WTC11 (cell line): ENCODE measurements around the gene C7. TPM values are rescaled to one million over a fixed set of nuclear protein-coding genes. Genes with fewer than 3 reads are reported as not detected.

ENCODE experiments used
- ATAC-seq: fragments of 200-7000 bp; cut with Tn5 transposase; 2 replicates; pipeline ENCODE4 v1.10.0; 2021; ENCODE audit warnings: mild to moderate bottlenecking, moderate library complexity
- CTCF ChIA-PET: fragments of 300-600 bp; sonication (Branson Sonifier 250); formaldehyde crosslinking; loops from one replicate; lab custom pipeline; 2021; ENCODE audit warnings: antibody characterized with exemption; lab: Charles Lee
- POLR2A ChIA-PET: fragments of 350-600 bp; sonication (Branson Sonifier 250); formaldehyde crosslinking; loops from one replicate; lab custom pipeline; 2021; ENCODE audit warnings: antibody characterized with exemption; lab: Charles Lee
- DNase-seq: peaks from one replicate; pipeline ENCODE4 v3.0.0; 2021; ENCODE audit warnings: low spot score
- H3K27ac Mint-ChIP-seq: 2 replicates; pipeline ENCODE4 v1.8.0; 2021; ENCODE audit warnings: mixed read lengths
- H3K27me3 Mint-ChIP-seq: 2 replicates; pipeline ENCODE4 v1.8.0; 2021; ENCODE audit warnings: low read depth, mild to moderate bottlenecking, moderate library complexity, mixed read lengths
- H3K36me3 Mint-ChIP-seq: 2 replicates; pipeline ENCODE4 v1.8.0; 2021; ENCODE audit warnings: mixed read lengths
- H3K4me1 Mint-ChIP-seq: 2 replicates; pipeline ENCODE4 v1.8.0; 2022; ENCODE audit warnings: mixed read lengths
- H3K4me3 Mint-ChIP-seq: 2 replicates; pipeline ENCODE4 v1.8.0; 2021; ENCODE audit warnings: mild to moderate bottlenecking, moderate library complexity, mixed read lengths
- H3K9me3 Mint-ChIP-seq: 2 replicates; pipeline ENCODE4 v1.8.0; 2021; ENCODE audit warnings: mixed read lengths
- CBFB ChIP-seq: sonication (generic); formaldehyde crosslinking; IDR thresholded peaks from 2 replicates; pipeline ENCODE4 v1.8.1; 2022; ENCODE audit warnings: mild to moderate bottlenecking, low read depth, missing genetic modification reagents
- FOXJ3 ChIP-seq: sonication (generic); formaldehyde crosslinking; IDR thresholded peaks from 2 replicates; pipeline ENCODE4 v1.9.0; 2021; ENCODE audit warnings: missing genetic modification reagents, mild to moderate bottlenecking, borderline replicate concordance
- FOXK1 ChIP-seq: sonication (generic); formaldehyde crosslinking; IDR thresholded peaks from 2 replicates; pipeline ENCODE4 v1.8.0; 2022; ENCODE audit warnings: mild to moderate bottlenecking, moderate library complexity, missing genetic modification reagents
- GRHL2 ChIP-seq: fragments of 250-450 bp; sonication (Bioruptor Pico); IDR thresholded peaks from 2 replicates; pipeline ENCODE4 v1.8.0; 2022; ENCODE audit warnings: mild to moderate bottlenecking, moderate library complexity; ENCODE audit not compliant: insufficient replicate concordance, severe bottlenecking
- MXD4 ChIP-seq: fragments of 250-450 bp; sonication (Bioruptor Pico); IDR thresholded peaks from 2 replicates; pipeline ENCODE4 v1.8.0; 2021; ENCODE audit warnings: mild to moderate bottlenecking, moderate library complexity, borderline replicate concordance
- NFATC4 ChIP-seq: fragments of 250-450 bp; sonication (Bioruptor Pico); IDR thresholded peaks from 2 replicates; pipeline ENCODE4 v1.9.0; 2021; ENCODE audit warnings: mild to moderate bottlenecking
- NR1H2 ChIP-seq: sonication (generic); formaldehyde crosslinking; IDR thresholded peaks from 2 replicates; pipeline ENCODE4 v1.9.0; 2021; ENCODE audit warnings: mild to moderate bottlenecking, moderate library complexity, missing genetic modification reagents
- PRDM15 ChIP-seq: sonication (generic); formaldehyde crosslinking; IDR thresholded peaks from 2 replicates; pipeline ENCODE4 v1.8.0; 2022; ENCODE audit warnings: missing genetic modification reagents
- RELA ChIP-seq: sonication (generic); formaldehyde crosslinking; IDR thresholded peaks from 2 replicates; pipeline ENCODE4 v1.8.1; 2022; ENCODE audit warnings: missing genetic modification reagents, mild to moderate bottlenecking, borderline replicate concordance
- SP1 ChIP-seq: sonication (generic); formaldehyde crosslinking; conservative IDR thresholded peaks from 2 replicates; pipeline ENCODE4 v1.8.1; 2022; ENCODE audit warnings: missing genetic modification reagents
- TCF7 ChIP-seq: sonication (generic); formaldehyde crosslinking; IDR thresholded peaks from 2 replicates; pipeline ENCODE4 v1.8.0; 2022; ENCODE audit warnings: mild to moderate bottlenecking, low read depth, missing genetic modification reagents, moderate library complexity
- TP53 ChIP-seq: sonication (generic); formaldehyde crosslinking; IDR thresholded peaks from 2 replicates; pipeline ENCODE4 v1.8.1; 2023; ENCODE audit warnings: mild to moderate bottlenecking, missing genetic modification reagents
- ZBTB21 ChIP-seq: sonication (generic); formaldehyde crosslinking; IDR thresholded peaks from 2 replicates; pipeline ENCODE4 v1.8.1; 2023; ENCODE audit warnings: mild to moderate bottlenecking, missing genetic modification reagents, borderline replicate concordance
- ZNF396 ChIP-seq: fragments of 250-450 bp; sonication (Bioruptor Pico); IDR thresholded peaks from 2 replicates; pipeline ENCODE4 v1.8.0; 2021; ENCODE audit warnings: mild to moderate bottlenecking, moderate library complexity, borderline replicate concordance
- ZNF512 ChIP-seq: sonication (generic); formaldehyde crosslinking; IDR thresholded peaks from 2 replicates; pipeline ENCODE4 v1.8.1; 2022; ENCODE audit warnings: missing genetic modification reagents, borderline replicate concordance
- ZNF532 ChIP-seq: fragments of 250-450 bp; sonication (Bioruptor Pico); IDR thresholded peaks from 2 replicates; pipeline ENCODE4 v1.9.0; 2021; ENCODE audit warnings: mild to moderate bottlenecking, borderline replicate concordance
- total RNA-seq: library from RNA; stranded (reverse); gene quantifications from 3 replicates; pipeline ENCODE4 v1.2.3, GENCODE V29; 2021
- TF ChIP-seq, protein P1 (sequence below): sonication (generic); formaldehyde crosslinking; IDR thresholded peaks from 2 replicates; pipeline ENCODE4 v1.8.0; 2023; ENCODE audit warnings: mild to moderate bottlenecking, missing genetic modification reagents
- TF ChIP-seq, protein P2 (sequence below): sonication (generic); formaldehyde crosslinking; IDR thresholded peaks from 2 replicates; pipeline ENCODE4 v1.8.1; 2022; ENCODE audit warnings: mild to moderate bottlenecking, moderate library complexity, missing genetic modification reagents
- TF ChIP-seq, protein P3 (sequence below): sonication (generic); formaldehyde crosslinking; IDR thresholded peaks from 2 replicates; pipeline ENCODE4 v1.8.0; 2023; ENCODE audit warnings: missing genetic modification reagents

Gene C7
- total RNA-seq, 1 experiment from 2014 or later = 4.5 TPM

- TF ChIP-seq GRHL2 (CRISPR knock-in tag) = no peak
- TF ChIP-seq FOXJ3 = no peak
- TF ChIP-seq, protein P1, sequence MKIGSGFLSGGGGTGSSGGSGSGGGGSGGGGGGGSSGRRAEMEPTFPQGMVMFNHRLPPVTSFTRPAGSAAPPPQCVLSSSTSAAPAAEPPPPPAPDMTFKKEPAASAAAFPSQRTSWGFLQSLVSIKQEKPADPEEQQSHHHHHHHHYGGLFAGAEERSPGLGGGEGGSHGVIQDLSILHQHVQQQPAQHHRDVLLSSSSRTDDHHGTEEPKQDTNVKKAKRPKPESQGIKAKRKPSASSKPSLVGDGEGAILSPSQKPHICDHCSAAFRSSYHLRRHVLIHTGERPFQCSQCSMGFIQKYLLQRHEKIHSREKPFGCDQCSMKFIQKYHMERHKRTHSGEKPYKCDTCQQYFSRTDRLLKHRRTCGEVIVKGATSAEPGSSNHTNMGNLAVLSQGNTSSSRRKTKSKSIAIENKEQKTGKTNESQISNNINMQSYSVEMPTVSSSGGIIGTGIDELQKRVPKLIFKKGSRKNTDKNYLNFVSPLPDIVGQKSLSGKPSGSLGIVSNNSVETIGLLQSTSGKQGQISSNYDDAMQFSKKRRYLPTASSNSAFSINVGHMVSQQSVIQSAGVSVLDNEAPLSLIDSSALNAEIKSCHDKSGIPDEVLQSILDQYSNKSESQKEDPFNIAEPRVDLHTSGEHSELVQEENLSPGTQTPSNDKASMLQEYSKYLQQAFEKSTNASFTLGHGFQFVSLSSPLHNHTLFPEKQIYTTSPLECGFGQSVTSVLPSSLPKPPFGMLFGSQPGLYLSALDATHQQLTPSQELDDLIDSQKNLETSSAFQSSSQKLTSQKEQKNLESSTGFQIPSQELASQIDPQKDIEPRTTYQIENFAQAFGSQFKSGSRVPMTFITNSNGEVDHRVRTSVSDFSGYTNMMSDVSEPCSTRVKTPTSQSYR = no peak
- no peak for TF ChIP-seq RELA
- TF ChIP-seq SP1 = no peak
- TF ChIP-seq TCF7 (CRISPR knock-in tag) = no peak
- TF ChIP-seq NR1H2 (CRISPR knock-in tag) = no peak
- no peak for TF ChIP-seq PRDM15 (CRISPR knock-in tag)
These were observed 19.7 kb downstream of the C7 start (continued) for GRCh38 chr5:40928886-40929448.

- DNase-seq = no peak
- 0 out of 2 replicates have a peak overlapping the region, but pooled peaks have one; percentile 47 for H3K27ac Mint-ChIP-seq
- H3K36me3 Mint-ChIP-seq = no peaks in the 10 kb centered on the region
- H3K27me3 Mint-ChIP-seq = no peaks in the 10 kb centered on the region
- peaks cover 32% of the 10 kb centered on the region for H3K4me1 Mint-ChIP-seq
- ATAC-seq = peak; percentile 79
- POLR2A ChIA-PET = no interaction called here
- H3K9me3 Mint-ChIP-seq = peaks cover 6% of the 10 kb centered on the region
- TF ChIP-seq ZNF396 (CRISPR knock-in tag) (no peak), CBFB (CRISPR knock-in tag) (no peak)
- TF ChIP-seq, protein P2, sequence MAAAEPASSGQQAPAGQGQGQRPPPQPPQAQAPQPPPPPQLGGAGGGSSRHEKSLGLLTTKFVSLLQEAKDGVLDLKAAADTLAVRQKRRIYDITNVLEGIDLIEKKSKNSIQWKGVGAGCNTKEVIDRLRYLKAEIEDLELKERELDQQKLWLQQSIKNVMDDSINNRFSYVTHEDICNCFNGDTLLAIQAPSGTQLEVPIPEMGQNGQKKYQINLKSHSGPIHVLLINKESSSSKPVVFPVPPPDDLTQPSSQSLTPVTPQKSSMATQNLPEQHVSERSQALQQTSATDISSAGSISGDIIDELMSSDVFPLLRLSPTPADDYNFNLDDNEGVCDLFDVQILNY (CRISPR knock-in tag) = no peak
- TF ChIP-seq, all 79 proteins: peak for 0
- no peak overlapping the region for H3K4me3 Mint-ChIP-seq
- CTCF ChIA-PET = no interaction called here
These were observed 23.5 kb downstream of the C7 start for GRCh38 chr5:40932766-40933165.

DNA sequence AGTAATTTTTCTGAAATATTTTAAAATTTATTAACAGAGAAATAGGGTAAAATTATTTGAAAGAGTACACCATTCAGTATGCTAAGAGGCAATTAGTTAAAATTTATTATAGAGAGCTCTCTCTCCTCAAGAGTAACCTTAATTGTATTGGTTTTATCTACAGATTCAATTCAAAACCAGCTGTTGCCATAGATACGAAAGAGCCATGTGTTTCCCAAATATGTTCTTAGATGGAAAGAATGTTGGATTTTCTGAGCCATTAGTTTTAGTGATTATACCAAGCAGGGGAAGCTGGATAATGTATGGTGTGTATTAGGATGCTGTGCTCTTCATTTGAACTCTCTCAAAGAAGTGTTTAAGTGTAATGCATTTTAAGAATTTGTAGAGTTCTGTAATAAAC, 27.8 kb downstream of the C7 start:
- Mint-ChIP-seq H3K27me3 (no peaks in the 10 kb centered on the region), H3K9me3 (peaks cover 3% of the 10 kb centered on the region; the same call in 1 of the 2 replicates), H3K4me1 (peaks cover 25% of the 10 kb centered on the region), H3K27ac (no peak overlapping the region), H3K4me3 (no peak overlapping the region), H3K36me3 (no peaks in the 10 kb centered on the region)
- DNase-seq = no peak
- no peak for ATAC-seq
- POLR2A ChIA-PET = no interaction called here
- CTCF ChIA-PET = no interaction called here
- TF ChIP-seq MXD4 (CRISPR knock-in tag) (no peak), NFATC4 (CRISPR knock-in tag) (no peak), ZBTB21 (no peak), CBFB (CRISPR knock-in tag) (no peak), ZNF532 (CRISPR knock-in tag) (no peak), FOXK1 (CRISPR knock-in tag) (no peak), TP53 (no peak), TCF7 (CRISPR knock-in tag) (no peak), ZNF396 (CRISPR knock-in tag) (no peak), ZNF512 (CRISPR knock-in tag) (no peak)
- TF ChIP-seq, protein P3, sequence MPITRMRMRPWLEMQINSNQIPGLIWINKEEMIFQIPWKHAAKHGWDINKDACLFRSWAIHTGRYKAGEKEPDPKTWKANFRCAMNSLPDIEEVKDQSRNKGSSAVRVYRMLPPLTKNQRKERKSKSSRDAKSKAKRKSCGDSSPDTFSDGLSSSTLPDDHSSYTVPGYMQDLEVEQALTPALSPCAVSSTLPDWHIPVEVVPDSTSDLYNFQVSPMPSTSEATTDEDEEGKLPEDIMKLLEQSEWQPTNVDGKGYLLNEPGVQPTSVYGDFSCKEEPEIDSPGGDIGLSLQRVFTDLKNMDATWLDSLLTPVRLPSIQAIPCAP (CRISPR knock-in tag) = no peak
